K562 (cell line): ENCODE data around the gene ECHDC3. TPM values are rescaled to one million over a fixed set of nuclear protein-coding genes. Genes with fewer than 3 reads are reported as not detected.
A peak's percentile ranks its signal among the peaks of the same experiment; 100 is the strongest.

Experiments
- HLTF ChIP-seq: fragments of 450-650 bp; IDR thresholded peaks from 2 replicates; pipeline ENCODE4 v1.6.1; 2016
- RAD51 ChIP-seq: fragments of 450-650 bp; IDR thresholded peaks from 2 replicates; pipeline ENCODE4 v1.7.1; 2016; ENCODE audit warnings: low read depth, mild to moderate bottlenecking, borderline replicate concordance
- ZNF316 ChIP-seq: fragments of 450-650 bp; IDR thresholded peaks from 2 replicates; pipeline ENCODE4 v1.6.1; 2016
- ZNF318 ChIP-seq, 2 experiments: fragments of 450-650 bp; IDR thresholded peaks; 2 replicates each; pipeline ENCODE4 v1.6.1; 2016; ENCODE audit warnings: mild to moderate bottlenecking in 2 of 2, borderline replicate concordance in 1 of 2, low read depth in 1 of 2, moderate library complexity in 1 of 2
- polyA plus RNA-seq, 8 experiments: library from polyadenylated mRNA; depleted of rRNA in 4 of 8; stranded (reverse) in 5 of 8; unstranded in 3 of 8; fragments of >200 nt; fragmentation: Nextera tagmentation in 2 of 8; fragmentation: Illumina TruSeq in 1 of 8; extraction: Ambion mirVana in 2 of 8; extraction: Trizol in 1 of 8; gene quantifications; 2 replicates each; pipeline versions ENCODE4 v1.2.1 to v1.2.3, GENCODE V29; 2011 to 2014; ENCODE audit warnings: inconsistent platforms in 1 of 8, missing spikeins in 1 of 8
- total RNA-seq, 7 experiments: library from RNA; depleted of rRNA in 6 of 7; stranded (reverse); fragments of >200 nt in 6 of 7; fragmentation: Illumina TruSeq in 2 of 7; extraction: Trizol in 2 of 7; gene quantifications; 2 replicates each; pipeline versions ENCODE4 v1.2.1 to v1.2.3, GENCODE V29; 2011 to 2021; ENCODE audit warnings: low replicate concordance in 1 of 7

Gene ECHDC3
- total and polyA plus RNA-seq, 9 of the 15 experiments (the other 6 are each of a cell fraction or from before 2014, with no cell fraction given): 0.53 to 21.9 (median 15.7) TPM

- TF ChIP-seq ZNF318 (IDR thresholded peaks at IDR 0.05; ENCODE audit: borderline replicate concordance in 1 of 2, low read depth in 1 of 2) (no peak), RAD51 (no peak), HLTF (no peak), ZNF316 (peak; percentile 68)
These were observed 13.8 kb upstream of the ECHDC3 start (continued) for GRCh38 chr10:11728353-11728752.
